IMR-90 (cell line): ENCODE measurements around the gene PROB1. TPM values are rescaled to one million over a fixed set of nuclear protein-coding genes. Genes with fewer than 3 reads are reported as not detected.

Source experiments
- ATAC-seq: fragments of 200-7000 bp; cut with Tn5 transposase; 2 replicates; pipeline ENCODE4 v1.9.1; 2020; ENCODE audit warnings: low read depth, mild to moderate bottlenecking, moderate library complexity
- Bru-seq: library from RNA; stranded (reverse); fragments of 400-500 nt; gene quantifications from one replicate; lab custom pipeline; 2021; lab: Mats Ljungman, UMichigan
- BruChase-seq, 2 experiments: library from RNA; stranded (reverse); fragments of 400-500 nt; gene quantifications; one replicate each; lab custom pipeline; 2021; lab: Mats Ljungman, UMichigan
- BruUV-seq: library from RNA; stranded (reverse); fragments of 400-500 nt; replicated peaks from 2 replicates; lab custom pipeline; 2021; lab: Mats Ljungman, UMichigan
- CTCF ChIA-PET: fragments of 300-600 bp; formaldehyde crosslinking; extraction: SDS; loops from one replicate; lab custom pipeline; 2021; ENCODE audit warnings: antibody characterized with exemption; lab: Yijun Ruan, JAX
- POLR2A ChIA-PET: fragments of 300-600 bp; sonication (Branson Sonifier 250); formaldehyde crosslinking; loops from one replicate; lab custom pipeline; 2022; ENCODE audit warnings: antibody characterized with exemption; ENCODE audit not compliant: unreplicated experiment; lab: Charles Lee
- DNase-seq: peaks from one replicate; pipeline ENCODE4 v3.0.0; 2013
- H2AFZ ChIP-seq: replicated peaks from 2 replicates; pipeline ENCODE3; 2013; ENCODE audit warnings: low read length, mild to moderate bottlenecking; ENCODE audit not compliant: poor library complexity
- H2AK5ac ChIP-seq: 2 replicates; pipeline ENCODE4 v1.6.1; 2013; ENCODE audit warnings: low read depth, low read length, inconsistent platforms
- H2AK9ac ChIP-seq: replicated peaks from 2 replicates; pipeline ENCODE3; 2013; ENCODE audit warnings: mild to moderate bottlenecking, low read depth, low read length, moderate library complexity; ENCODE audit not compliant: poor library complexity
- H2BK120ac ChIP-seq: 2 replicates; pipeline ENCODE4 v1.6.1; 2013; ENCODE audit warnings: low read depth, low read length, inconsistent platforms
- H2BK15ac ChIP-seq: 3 replicates; pipeline ENCODE4 v1.6.1; 2013; ENCODE audit warnings: low read depth, low read length, inconsistent platforms
- H2BK20ac ChIP-seq: 2 replicates; pipeline ENCODE4 v1.6.1; 2013; ENCODE audit warnings: low read depth, mild to moderate bottlenecking, inconsistent platforms, low read length, moderate library complexity
- H2BK5ac ChIP-seq: 2 replicates; pipeline ENCODE4 v1.6.1; 2013; ENCODE audit warnings: mild to moderate bottlenecking, low read depth, low read length, inconsistent platforms; ENCODE audit not compliant: poor library complexity, severe bottlenecking
- H3K14ac ChIP-seq: replicated peaks from 2 replicates; pipeline ENCODE4 v1.6.1; 2013; ENCODE audit warnings: low read depth, low read length, inconsistent platforms
- H3K18ac ChIP-seq: 2 replicates; pipeline ENCODE4 v1.6.1; 2013; ENCODE audit warnings: low read depth, low read length, control low read depth
- H3K23ac ChIP-seq: 2 replicates; pipeline ENCODE4 v1.6.1; 2013; ENCODE audit warnings: low read depth, low read length, inconsistent platforms
- H3K27ac ChIP-seq: 2 replicates; pipeline ENCODE4 v1.5.1; 2013; ENCODE audit warnings: mild to moderate bottlenecking, control low read depth, low read length; ENCODE audit not compliant: insufficient read depth
- H3K27me3 ChIP-seq: 2 replicates; pipeline ENCODE4 v1.6.1; 2013; ENCODE audit warnings: low read length; ENCODE audit not compliant: control insufficient read depth, insufficient read depth
- H3K36me3 ChIP-seq: 2 replicates; pipeline ENCODE4 v1.6.1; 2013; ENCODE audit warnings: low read length, mixed read lengths; ENCODE audit not compliant: control insufficient read depth, insufficient read depth
- H3K4ac ChIP-seq: 2 replicates; pipeline ENCODE4 v1.6.1; 2013; ENCODE audit warnings: low read depth, low read length, inconsistent platforms
- H3K4me1 ChIP-seq: 2 replicates; pipeline ENCODE4 v1.6.1; 2013; ENCODE audit warnings: low read length, mixed read lengths; ENCODE audit not compliant: control insufficient read depth, insufficient read depth
- H3K4me2 ChIP-seq: 2 replicates; pipeline ENCODE4 v1.6.1; 2013; ENCODE audit warnings: low read depth, mild to moderate bottlenecking, control low read depth, low read length, moderate library complexity
- H3K4me3 ChIP-seq: 2 replicates; pipeline ENCODE4 v1.5.1; 2013; ENCODE audit warnings: low read depth, mild to moderate bottlenecking, control low read depth, low read length, moderate library complexity; ENCODE audit not compliant: insufficient read depth
- H3K56ac ChIP-seq: 2 replicates; pipeline ENCODE4 v1.6.1; 2013; ENCODE audit warnings: low read length, inconsistent platforms; ENCODE audit not compliant: insufficient read depth; ENCODE audit errors: extremely low read depth
- H3K79me1 ChIP-seq, 2 experiments: 2 replicates each; pipeline ENCODE4 v1.6.1; 2013; ENCODE audit warnings: low read length in 2 of 2, inconsistent platforms in 1 of 2, low read depth in 1 of 2
- H3K9ac ChIP-seq: 2 replicates; pipeline ENCODE4 v1.6.1; 2013; ENCODE audit warnings: low read depth, low read length, control low read depth
- H3K9me1 ChIP-seq: 2 replicates; pipeline ENCODE4 v1.6.1; 2013; ENCODE audit warnings: low read length, inconsistent platforms; ENCODE audit not compliant: insufficient read depth
- H3K9me3 ChIP-seq: 2 replicates; pipeline ENCODE4 v1.6.1; 2013; ENCODE audit warnings: low read length; ENCODE audit not compliant: control insufficient read depth, insufficient read depth
- H4K20me1 ChIP-seq: 2 replicates; pipeline ENCODE4 v1.6.1; 2013; ENCODE audit warnings: low read length, inconsistent platforms; ENCODE audit not compliant: insufficient read depth
- H4K5ac ChIP-seq: 2 replicates; pipeline ENCODE4 v1.6.1; 2013; ENCODE audit warnings: mild to moderate bottlenecking, low read depth, low read length, control low read depth
- H4K8ac ChIP-seq, 2 experiments: 2 replicates each; pipeline ENCODE4 v1.6.1; 2013; ENCODE audit warnings: low read depth in 2 of 2, low read length in 2 of 2, control low read depth in 1 of 2, inconsistent platforms in 1 of 2
- H4K91ac ChIP-seq: 2 replicates; pipeline ENCODE4 v1.6.1; 2013; ENCODE audit warnings: low read depth, low read length, inconsistent platforms; ENCODE audit not compliant: insufficient read depth
- BHLHE40 ChIP-seq: fragments of 150-350 bp; IDR thresholded peaks from 2 replicates; pipeline ENCODE4 v1.6.1; 2016; ENCODE audit warnings: mild to moderate bottlenecking, low read depth, low read length
- CEBPB ChIP-seq: IDR thresholded peaks from 2 replicates; pipeline ENCODE4 v1.6.1; 2012; ENCODE audit warnings: low read depth, low read length, improper control_type of control experiment
- CHD1 ChIP-seq: IDR thresholded peaks from 2 replicates; pipeline ENCODE4 v1.6.1; 2012; ENCODE audit warnings: low read depth, low read length, improper control_type of control experiment
- CTCF ChIP-seq: conservative IDR thresholded peaks from 2 replicates; pipeline ENCODE4 v1.5.1; 2012; ENCODE audit warnings: mild to moderate bottlenecking, low read depth, low read length, improper control_type of control experiment
- MAFK ChIP-seq: IDR thresholded peaks from 2 replicates; pipeline ENCODE4 v1.6.1; 2012; ENCODE audit warnings: low read depth, low read length, improper control_type of control experiment
- MAZ ChIP-seq: IDR thresholded peaks from 2 replicates; pipeline ENCODE4 v1.6.1; 2012; ENCODE audit warnings: low read depth, mild to moderate bottlenecking, low read length, improper control_type of control experiment, moderate library complexity, borderline replicate concordance
- MXI1 ChIP-seq: IDR thresholded peaks from 2 replicates; pipeline ENCODE4 v1.6.1; 2012; ENCODE audit warnings: low read depth, mild to moderate bottlenecking, low read length, moderate library complexity, borderline replicate concordance
- NFE2L2 ChIP-seq: fragments of 150-350 bp; IDR thresholded peaks from 2 replicates; pipeline ENCODE4 v1.6.1; 2016; ENCODE audit warnings: low read depth, mild to moderate bottlenecking, low read length
- POLR2A ChIP-seq: IDR thresholded peaks from 2 replicates; pipeline ENCODE4 v1.6.1; 2012; ENCODE audit warnings: mild to moderate bottlenecking, low read depth, low read length
- RAD21 ChIP-seq: IDR thresholded peaks from 2 replicates; pipeline ENCODE4 v1.6.1; 2012; ENCODE audit warnings: low read length, improper control_type of control experiment
- RCOR1 ChIP-seq: IDR thresholded peaks from 2 replicates; pipeline ENCODE4 v1.6.1; 2012; ENCODE audit warnings: mild to moderate bottlenecking, low read length, improper control_type of control experiment; ENCODE audit not compliant: insufficient replicate concordance
- RFX5 ChIP-seq: IDR thresholded peaks from 2 replicates; pipeline ENCODE4 v1.8.0; 2012; ENCODE audit warnings: low read depth, mild to moderate bottlenecking, low read length, moderate library complexity
- SMC3 ChIP-seq: fragments of 150-350 bp; IDR thresholded peaks from 2 replicates; pipeline ENCODE4 v1.6.1; 2016; ENCODE audit warnings: low read depth, mild to moderate bottlenecking, antibody characterized with exemption, low read length, moderate library complexity
- WGBS, 2 experiments: methylation state at CpG; one replicate each; pipeline versions ENCODE4 v1.1.5 to v1.1.7; 2013; ENCODE audit warnings: missing lambda C conversion rate in 2 of 2; ENCODE audit not compliant: insufficient read length in 1 of 2; ENCODE audit errors: extremely low coverage in 2 of 2; 5-methylcytosine and 5-hydroxymethylcytosine counted together
- dilution Hi-C: fragments of 300-500 bp; cut with HindIII; formaldehyde crosslinking; loops from one replicate; pipeline ENCODE4 v1.14.3; 2018; ENCODE audit warnings: low sequenced_read_pairs; ENCODE audit not compliant: unreplicated experiment
- in situ Hi-C: fragments of 300-500 bp; cut with MboI; formaldehyde crosslinking; loops from 3 replicates; pipeline ENCODE4 v1.14.3; 2019; ENCODE audit warnings: low sequenced_read_pairs, inconsistent platforms, mixed read lengths
- intact Hi-C: fragments of 100-400 bp; cut with micrococcal nuclease; formaldehyde crosslinking; loops from 2 replicates; pipeline ENCODE4 v1.10.0; 2022
- long read RNA-seq: library from polyadenylated mRNA; unstranded; transcript quantifications from one replicate; pipeline ENCODE4 v2.0.0, GENCODE V29; 2021; ENCODE audit not compliant: unreplicated experiment
- polyA plus RNA-seq, 3 experiments: library from polyadenylated mRNA; depleted of rRNA; stranded (reverse); fragments of >200 nt; gene quantifications; 2 replicates each; pipeline ENCODE4 v1.2.3, GENCODE V29; 2012; ENCODE audit warnings: low replicate concordance in 1 of 3
- total RNA-seq: library from RNA; depleted of rRNA; stranded (reverse); fragments of >200 nt; gene quantifications from 2 replicates; pipeline ENCODE4 v1.2.3, GENCODE V29; 2012; rRNA removed
- TF ChIP-seq, protein P1 (sequence below): fragments of 150-350 bp; IDR thresholded peaks from 2 replicates; pipeline ENCODE4 v1.6.1; 2016; ENCODE audit warnings: low read depth, mild to moderate bottlenecking, low read length, moderate library complexity, borderline replicate concordance

Gene PROB1
- total RNA-seq: under 0.01 TPM in 2 replicates
- polyA plus RNA-seq (2012; rRNA removed): 0.36 and 0.38 TPM in 2 replicates
- polyA plus RNA-seq (2012; cell fraction: cytosol; rRNA removed): 0.29 and 0.45 TPM in 2 replicates
- polyA plus RNA-seq (2012; cell fraction: nucleus; rRNA removed; ENCODE audit: low replicate concordance): 1.4 and 1.9 TPM in 2 replicates
- Bru-seq, nascent RNA: percentile 32 among the genes with signal in this experiment
- percentile 56 among the genes with signal in this experiment for BruChase-seq, experiment 1, labeled RNA remaining after a 6-hour chase
- BruChase-seq, experiment 2, labeled RNA remaining after a 2-hour chase: percentile 46 among the genes with signal in this experiment
- long read RNA-seq: 0 reads

DNA sequence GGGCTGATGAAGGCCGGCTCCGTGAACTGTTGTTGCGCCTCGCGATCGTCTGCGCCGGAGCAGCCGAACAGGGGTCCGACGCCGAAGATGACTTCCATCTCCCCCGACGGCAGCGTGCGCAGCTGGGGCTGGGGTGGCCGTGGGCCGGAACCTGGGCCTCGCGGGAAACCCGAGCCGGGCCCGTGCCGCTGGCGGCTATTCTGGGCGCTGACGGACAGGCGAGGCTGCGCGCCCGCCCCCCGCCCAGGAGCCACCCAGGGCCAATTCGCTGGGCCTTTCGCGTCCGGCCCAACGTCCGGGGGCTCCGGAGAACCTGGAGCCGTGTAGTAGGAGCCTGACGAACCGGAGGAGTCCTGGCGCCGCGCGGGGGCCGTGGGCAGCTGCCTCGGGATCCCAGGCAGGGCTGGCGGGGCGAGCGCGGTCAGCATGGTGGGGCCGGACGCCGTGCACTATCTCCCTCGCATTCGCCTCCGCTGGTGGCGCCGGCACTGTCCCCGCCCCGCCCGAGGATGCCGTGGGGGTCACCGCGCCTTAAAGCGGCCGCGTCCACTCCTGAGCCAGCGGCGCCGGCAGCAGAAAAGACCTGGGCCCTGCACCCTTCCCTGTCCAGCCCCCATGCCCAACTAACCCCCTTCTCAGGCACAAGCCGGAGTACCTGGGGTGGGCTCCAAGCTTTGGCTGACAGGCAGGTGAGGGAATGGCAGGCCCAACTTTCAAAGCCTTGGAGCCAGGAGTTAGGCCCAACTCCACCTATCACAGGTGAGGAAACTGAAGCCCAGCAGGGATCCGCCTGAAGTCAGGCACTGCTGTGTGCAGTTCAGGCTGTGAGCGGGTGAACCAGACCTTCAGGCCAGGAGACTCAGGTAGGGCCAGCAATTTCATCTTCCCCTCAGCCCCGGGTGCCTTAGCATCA, at the start of gene PROB1:
PROB1 (minus strand) TSS at position 451 of the 913 bp plus-strand sequence; CDS start at position 428, 23 bp downstream.
- peaks cover 3% of the 10 kb centered on the region; the same call in 1 of the 2 replicates for H3K4me1 ChIP-seq
- no peaks in the 10 kb centered on the region for H3K79me1 ChIP-seq
- H3K56ac ChIP-seq: no peak within 1 kb of the TSS
- ATAC-seq: peak; percentile 15; the same call in 1 of the 2 replicates
- no peak within 1 kb of the TSS for H3K23ac ChIP-seq
- ChIA-PET CTCF (no interaction called here), POLR2A (no interaction called here)
- H3K36me3 ChIP-seq: no peaks in the 10 kb centered on the region
- no peak for DNase-seq
- no TSS peak for BruUV-seq
- in situ Hi-C loops: no loop called here
- no peak within 1 kb of the TSS for H2BK120ac ChIP-seq
- peak within 1 kb of the TSS; percentile 24 for H3K4me3 ChIP-seq
- no peak within 1 kb of the TSS for H2BK15ac ChIP-seq
- H2AK5ac ChIP-seq: no peak within 1 kb of the TSS
- peaks cover 28% of the 10 kb centered on the region for H3K27me3 ChIP-seq
- no peak within 1 kb of the TSS for H2BK20ac ChIP-seq
- H4K5ac ChIP-seq: no peak within 1 kb of the TSS
- no peaks in the 10 kb centered on the region for H4K20me1 ChIP-seq
- H2AK9ac ChIP-seq: peak within 1 kb of the TSS; percentile 65
- no peak within 1 kb of the TSS for H3K14ac ChIP-seq
- intact Hi-C loops: no loop called here
- H3K9me1 ChIP-seq: no peaks in the 10 kb centered on the region
- no peak within 1 kb of the TSS; a peak in 1 of 4 replicates for H4K8ac ChIP-seq
- peaks cover 16% of the 10 kb centered on the region; the same call in 1 of the 2 replicates for H3K9me3 ChIP-seq
- H2AFZ ChIP-seq: peak within 1 kb of the TSS; percentile 83
- no peak within 1 kb of the TSS for H4K91ac ChIP-seq
- no peak within 1 kb of the TSS for H3K4ac ChIP-seq
- no peak within 1 kb of the TSS for H3K27ac ChIP-seq
- H3K4me2 ChIP-seq: no peak within 1 kb of the TSS
- dilution Hi-C loops: no loop called here
- H3K18ac ChIP-seq: no peak within 1 kb of the TSS
- no peak within 1 kb of the TSS for H3K9ac ChIP-seq
- H2BK5ac ChIP-seq: no peak within 1 kb of the TSS
- 20% methylated on average over 54 of the region's 76 CpGs; no CpG with 5 or more reads in 1 of the 2 experiments for WGBS, 2 experiments
- no peak for TF ChIP-seq CEBPB
- no peak for TF ChIP-seq POLR2A
- TF ChIP-seq RAD21: no peak
- no peak for TF ChIP-seq MXI1
- TF ChIP-seq NFE2L2: no peak
- TF ChIP-seq SMC3: no peak
- TF ChIP-seq MAFK: no peak
- TF ChIP-seq MAZ: no peak
- no peak for TF ChIP-seq BHLHE40
- no peak for TF ChIP-seq CHD1
- TF ChIP-seq CTCF: no peak
- TF ChIP-seq RCOR1: no peak
- TF ChIP-seq, protein P1, sequence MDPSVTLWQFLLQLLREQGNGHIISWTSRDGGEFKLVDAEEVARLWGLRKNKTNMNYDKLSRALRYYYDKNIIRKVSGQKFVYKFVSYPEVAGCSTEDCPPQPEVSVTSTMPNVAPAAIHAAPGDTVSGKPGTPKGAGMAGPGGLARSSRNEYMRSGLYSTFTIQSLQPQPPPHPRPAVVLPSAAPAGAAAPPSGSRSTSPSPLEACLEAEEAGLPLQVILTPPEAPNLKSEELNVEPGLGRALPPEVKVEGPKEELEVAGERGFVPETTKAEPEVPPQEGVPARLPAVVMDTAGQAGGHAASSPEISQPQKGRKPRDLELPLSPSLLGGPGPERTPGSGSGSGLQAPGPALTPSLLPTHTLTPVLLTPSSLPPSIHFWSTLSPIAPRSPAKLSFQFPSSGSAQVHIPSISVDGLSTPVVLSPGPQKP: no peak
- TF ChIP-seq RFX5: no peak
